DND-41 (cell line): ENCODE data around the gene FTO.

Experiments
- EZH2 ChIP-seq: IDR thresholded peaks from 3 replicates; pipeline ENCODE4 v1.6.1; 2012; ENCODE audit warnings: borderline replicate concordance, low read depth, mild to moderate bottlenecking, moderate library complexity, low read length, inconsistent platforms; ENCODE audit not compliant: severe bottlenecking
- TF ChIP-seq, protein P1 (sequence below): IDR thresholded peaks from 2 replicates; pipeline ENCODE4 v1.5.1; 2012; ENCODE audit warnings: borderline replicate concordance, low read length, moderate library complexity, mild to moderate bottlenecking; ENCODE audit not compliant: poor library complexity, severe bottlenecking; ENCODE audit errors: extremely low read depth

- TF ChIP-seq, protein P1, sequence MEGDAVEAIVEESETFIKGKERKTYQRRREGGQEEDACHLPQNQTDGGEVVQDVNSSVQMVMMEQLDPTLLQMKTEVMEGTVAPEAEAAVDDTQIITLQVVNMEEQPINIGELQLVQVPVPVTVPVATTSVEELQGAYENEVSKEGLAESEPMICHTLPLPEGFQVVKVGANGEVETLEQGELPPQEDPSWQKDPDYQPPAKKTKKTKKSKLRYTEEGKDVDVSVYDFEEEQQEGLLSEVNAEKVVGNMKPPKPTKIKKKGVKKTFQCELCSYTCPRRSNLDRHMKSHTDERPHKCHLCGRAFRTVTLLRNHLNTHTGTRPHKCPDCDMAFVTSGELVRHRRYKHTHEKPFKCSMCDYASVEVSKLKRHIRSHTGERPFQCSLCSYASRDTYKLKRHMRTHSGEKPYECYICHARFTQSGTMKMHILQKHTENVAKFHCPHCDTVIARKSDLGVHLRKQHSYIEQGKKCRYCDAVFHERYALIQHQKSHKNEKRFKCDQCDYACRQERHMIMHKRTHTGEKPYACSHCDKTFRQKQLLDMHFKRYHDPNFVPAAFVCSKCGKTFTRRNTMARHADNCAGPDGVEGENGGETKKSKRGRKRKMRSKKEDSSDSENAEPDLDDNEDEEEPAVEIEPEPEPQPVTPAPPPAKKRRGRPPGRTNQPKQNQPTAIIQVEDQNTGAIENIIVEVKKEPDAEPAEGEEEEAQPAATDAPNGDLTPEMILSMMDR: no peak
- no peak for TF ChIP-seq EZH2
Measured at GRCh38 chr16:53980675-53981074, 276.7 kb downstream of the FTO start.
